GM12874 (cell line): ENCODE data around the gene ACACA.

Source experiments
- TF ChIP-seq, protein P1 (sequence below): IDR thresholded peaks from 2 replicates; pipeline ENCODE4 v1.5.1; 2011; ENCODE audit warnings: low read depth, mild to moderate bottlenecking, control low read depth, low read length, moderate library complexity; ENCODE audit not compliant: insufficient read depth

The ACACA gene

GRCh38 chr17:37231887-37232286, 174.7 kb downstream of the ACACA start:
- TF ChIP-seq, protein P1, sequence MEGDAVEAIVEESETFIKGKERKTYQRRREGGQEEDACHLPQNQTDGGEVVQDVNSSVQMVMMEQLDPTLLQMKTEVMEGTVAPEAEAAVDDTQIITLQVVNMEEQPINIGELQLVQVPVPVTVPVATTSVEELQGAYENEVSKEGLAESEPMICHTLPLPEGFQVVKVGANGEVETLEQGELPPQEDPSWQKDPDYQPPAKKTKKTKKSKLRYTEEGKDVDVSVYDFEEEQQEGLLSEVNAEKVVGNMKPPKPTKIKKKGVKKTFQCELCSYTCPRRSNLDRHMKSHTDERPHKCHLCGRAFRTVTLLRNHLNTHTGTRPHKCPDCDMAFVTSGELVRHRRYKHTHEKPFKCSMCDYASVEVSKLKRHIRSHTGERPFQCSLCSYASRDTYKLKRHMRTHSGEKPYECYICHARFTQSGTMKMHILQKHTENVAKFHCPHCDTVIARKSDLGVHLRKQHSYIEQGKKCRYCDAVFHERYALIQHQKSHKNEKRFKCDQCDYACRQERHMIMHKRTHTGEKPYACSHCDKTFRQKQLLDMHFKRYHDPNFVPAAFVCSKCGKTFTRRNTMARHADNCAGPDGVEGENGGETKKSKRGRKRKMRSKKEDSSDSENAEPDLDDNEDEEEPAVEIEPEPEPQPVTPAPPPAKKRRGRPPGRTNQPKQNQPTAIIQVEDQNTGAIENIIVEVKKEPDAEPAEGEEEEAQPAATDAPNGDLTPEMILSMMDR: no peak

- TF ChIP-seq, protein P1: no peak
Observed at GRCh38 chr17:37230633-37231032, 176.0 kb downstream of the ACACA start.

- TF ChIP-seq, protein P1: no peak
Observed at GRCh38 chr17:37225465-37225864, 181.2 kb downstream of the ACACA start.

DNA sequence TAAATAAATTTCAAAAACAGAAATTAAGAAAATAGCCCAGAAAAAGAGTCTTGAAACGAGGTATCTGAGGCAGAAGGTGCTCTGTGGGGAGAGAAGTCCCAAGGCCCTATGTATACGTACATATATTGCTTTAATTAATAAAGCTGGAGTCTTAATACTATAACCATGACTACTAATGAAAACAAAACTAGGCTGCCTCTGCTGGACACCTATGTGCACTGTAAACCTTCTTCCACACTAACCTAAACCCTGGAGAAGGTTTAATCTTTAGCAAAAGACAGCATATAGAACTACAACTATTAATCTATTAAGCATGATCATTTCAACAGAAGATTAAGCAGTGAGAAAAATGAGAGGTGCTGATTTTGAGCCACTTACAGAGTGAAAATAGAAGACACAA, 184.8 kb downstream of the ACACA start:
- TF ChIP-seq, protein P1: no peak

GRCh38 chr17:37220607-37220953, 186.1 kb downstream of the ACACA start:
- TF ChIP-seq, protein P1: no peak

DNA sequence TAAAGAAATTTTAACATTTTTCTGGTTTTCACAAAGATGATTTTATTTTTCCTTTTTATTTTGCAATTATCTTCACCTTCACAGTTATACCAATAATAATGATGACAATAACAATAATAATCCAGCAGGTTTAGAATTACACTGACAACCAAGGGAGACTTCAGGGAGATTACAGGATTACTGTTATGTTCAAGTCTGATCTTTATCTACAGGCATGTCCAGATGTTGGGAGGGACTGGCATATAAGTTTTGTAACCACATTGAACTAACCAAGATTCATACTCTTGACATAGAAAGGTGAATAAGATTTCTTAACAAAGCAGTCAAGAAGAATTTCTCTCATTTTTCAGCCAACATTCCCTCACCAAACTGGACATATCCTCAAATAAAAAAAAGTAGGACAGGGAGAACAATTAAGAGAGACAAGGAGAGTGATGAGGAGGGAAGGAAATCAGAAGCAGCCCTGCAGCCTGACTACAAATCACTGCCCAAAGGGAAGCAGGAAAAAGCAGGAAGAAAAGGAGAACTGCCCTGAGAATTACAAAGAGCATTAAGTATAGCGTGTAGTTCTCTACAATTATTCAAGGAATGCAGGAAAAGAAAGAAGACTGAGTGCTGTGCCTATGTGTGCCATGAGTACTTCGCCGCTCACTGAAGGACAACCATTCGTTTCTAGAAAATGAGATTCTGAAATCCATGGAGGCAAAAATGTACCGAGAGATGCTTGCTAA, 186.6 kb downstream of the ACACA start:
- TF ChIP-seq, protein P1: no peak

DNA sequence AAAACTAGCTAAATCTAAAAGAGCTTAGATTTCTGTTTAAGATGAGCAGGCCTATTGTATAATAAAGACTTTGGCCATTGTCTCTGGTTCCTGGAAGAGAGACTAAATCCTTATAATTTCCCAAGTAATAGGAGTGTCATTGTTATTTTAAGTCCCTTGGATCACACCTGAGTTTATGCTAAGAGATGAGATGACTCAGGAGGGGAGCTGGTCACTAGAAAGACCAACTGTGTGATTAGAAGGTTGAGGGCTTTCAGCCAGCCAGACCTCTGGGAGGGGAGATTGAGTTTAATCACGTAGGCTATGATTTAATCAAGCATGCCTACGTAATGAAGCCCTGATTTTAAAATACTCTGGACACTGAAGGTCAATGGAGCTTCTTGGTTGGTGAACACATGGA, 187.8 kb downstream of the ACACA start:
- TF ChIP-seq, protein P1: no peak
